Gastrocnemius medialis (tissue), 4 donors: ENCODE measurements around the gene OR52N4. TPM values are rescaled to one million over a fixed set of nuclear protein-coding genes. Genes with fewer than 3 reads are reported as not detected.
A peak's percentile ranks its signal among the peaks of the same experiment; 100 is the strongest.
"Not testable (repeated sequence)": the region's sequence is repeated elsewhere in the genome, so short reads cannot be mapped to it uniquely, and the experiment has no call there.

Experiments
- ATAC-seq, 2 donors: fragments of 150-250 bp; one replicate each; pipeline ENCODE4 v1.9.1; 2016
- DNase-seq, 2 donors: peaks; one replicate each; pipeline ENCODE4 v3.0.0-alpha.2; 2019
- H3K27ac ChIP-seq, 4 donors: fragments of 200-600 bp; sonication (generic); 1 replicate in 1 of 4; 2 replicates in 3 of 4; pipeline ENCODE4 v1.5.1; 2016 to 2018; ENCODE audit warnings: mild to moderate bottlenecking in 2 of 4, moderate library complexity in 1 of 4
- H3K27me3 ChIP-seq, 3 donors: fragments of 200-600 bp; sonication (generic) in 2 of 3; 1 replicate in 1 of 3; 2 replicates in 2 of 3; pipeline versions ENCODE4 v1.5.1 to v1.6.0; 2016 to 2019; ENCODE audit warnings: mild to moderate bottlenecking in 1 of 3, moderate library complexity in 1 of 3
- H3K36me3 ChIP-seq, 2 donors: fragments of 200-600 bp; sonication (generic) in 1 of 2; one replicate each; pipeline ENCODE4 v1.5.1; 2017 to 2018
- H3K4me1 ChIP-seq, 2 donors: fragments of 200-600 bp; sonication (generic) in 1 of 2; one replicate each; pipeline ENCODE4 v1.5.1; 2016 to 2017; ENCODE audit warnings: mild to moderate bottlenecking in 2 of 2
- H3K4me3 ChIP-seq, 4 donors: fragments of 200-600 bp; sonication (generic) in 3 of 4; 1 replicate in 1 of 4; 2 replicates in 3 of 4; pipeline ENCODE4 v1.5.1; 2016 to 2019; ENCODE audit warnings: mild to moderate bottlenecking in 2 of 4
- H3K9me3 ChIP-seq, 3 donors: fragments of 200-600 bp; sonication (generic) in 2 of 3; 1 replicate in 1 of 3; 2 replicates in 2 of 3; pipeline ENCODE4 v1.5.1; 2016 to 2019
- POLR2A ChIP-seq, 2 donors: fragments of 450-650 bp; IDR thresholded peaks; one replicate each; pipeline ENCODE4 v1.6.1; 2017; ENCODE audit warnings: antibody characterized with exemption in 2 of 2, mild to moderate bottlenecking in 2 of 2, moderate library complexity in 2 of 2
- in situ Hi-C, 4 donors: fragments of 200-750 bp; cut with MboI; loops; one replicate each; pipeline versions ENCODE4 v1.15.0 to v1.8.0; 2017; ENCODE audit warnings: low sequenced_read_pairs in 4 of 4
- intact Hi-C: fragments of 100-400 bp; cut with DNase I; formaldehyde crosslinking; loops from one replicate; pipeline ENCODE4 v1.15.1; 2023; ENCODE audit warnings: low total_unique reads
- total RNA-seq, 4 donors: library from RNA; depleted of rRNA; stranded (reverse); fragments of >200 nt; gene quantifications; one replicate each; pipeline versions ENCODE4 v1.1.0 to v1.2.3, GENCODE V29; 2016
- TF ChIP-seq, protein P1 (sequence below), 5 experiments: fragments of 450-650 bp in 3 of 5; fragments of 200-600 bp in 2 of 5; sonication (generic) in 2 of 5; IDR thresholded peaks in 4 of 5; conservative IDR thresholded peaks in 1 of 5; 1 replicate in 4 of 5; 2 replicates in 1 of 5; pipeline ENCODE4 v1.5.1; 2016 to 2019; ENCODE audit warnings: antibody characterized with exemption in 5 of 5, mild to moderate bottlenecking in 3 of 5, moderate library complexity in 3 of 5

Gene OR52N4
- not detected for total RNA-seq

- in situ Hi-C loops (no loop called here), intact Hi-C loops (no loop called here)
- H3K4me1 ChIP-seq = no peaks in the 10 kb centered on the region
- H3K4me3 ChIP-seq = no peak within 1 kb of the TSS
- ATAC-seq (no peak), DNase-seq (no peak)
- H3K36me3 ChIP-seq = no peaks in the 10 kb centered on the region
- no peaks in the 10 kb centered on the region for H3K27me3 ChIP-seq
- TF ChIP-seq POLR2A (IDR thresholded peaks at IDR 0.05) = no peak
- TF ChIP-seq, protein P1, sequence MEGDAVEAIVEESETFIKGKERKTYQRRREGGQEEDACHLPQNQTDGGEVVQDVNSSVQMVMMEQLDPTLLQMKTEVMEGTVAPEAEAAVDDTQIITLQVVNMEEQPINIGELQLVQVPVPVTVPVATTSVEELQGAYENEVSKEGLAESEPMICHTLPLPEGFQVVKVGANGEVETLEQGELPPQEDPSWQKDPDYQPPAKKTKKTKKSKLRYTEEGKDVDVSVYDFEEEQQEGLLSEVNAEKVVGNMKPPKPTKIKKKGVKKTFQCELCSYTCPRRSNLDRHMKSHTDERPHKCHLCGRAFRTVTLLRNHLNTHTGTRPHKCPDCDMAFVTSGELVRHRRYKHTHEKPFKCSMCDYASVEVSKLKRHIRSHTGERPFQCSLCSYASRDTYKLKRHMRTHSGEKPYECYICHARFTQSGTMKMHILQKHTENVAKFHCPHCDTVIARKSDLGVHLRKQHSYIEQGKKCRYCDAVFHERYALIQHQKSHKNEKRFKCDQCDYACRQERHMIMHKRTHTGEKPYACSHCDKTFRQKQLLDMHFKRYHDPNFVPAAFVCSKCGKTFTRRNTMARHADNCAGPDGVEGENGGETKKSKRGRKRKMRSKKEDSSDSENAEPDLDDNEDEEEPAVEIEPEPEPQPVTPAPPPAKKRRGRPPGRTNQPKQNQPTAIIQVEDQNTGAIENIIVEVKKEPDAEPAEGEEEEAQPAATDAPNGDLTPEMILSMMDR (IDR thresholded peaks at IDR 0.05 in 4 of 5, conservative IDR thresholded peaks at IDR 0.05 in 1 of 5) = no peak
- no peaks in the 10 kb centered on the region for H3K9me3 ChIP-seq
- no peak within 1 kb of the TSS for H3K27ac ChIP-seq
Measured at GRCh38 chr11:5753943-5754342, at the start of gene OR52N4. Gene OR52N4, plus strand, starts transcription at chr11:5754243. Its CDS starts 498 bp downstream, at chr11:5754741.

DNA sequence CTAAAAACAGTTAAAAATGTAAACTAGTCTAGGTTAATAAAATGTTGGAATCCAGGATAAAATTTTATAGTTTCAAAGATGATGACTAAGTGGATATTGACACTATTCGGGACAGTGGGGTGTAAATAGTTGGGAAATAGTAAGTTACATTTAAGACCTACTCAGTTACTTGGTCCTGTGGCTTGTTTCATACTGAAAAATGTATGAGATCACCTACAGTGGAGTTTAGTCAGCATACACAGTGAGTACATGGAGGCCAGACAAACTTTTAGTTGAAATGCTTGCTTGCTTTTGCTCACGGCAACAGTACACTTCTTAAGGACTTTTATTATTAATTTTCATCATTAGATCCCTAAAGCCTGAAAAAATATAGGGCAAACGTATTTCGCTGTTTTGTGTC, 48.4 kb upstream of the OR52N4 start:
- H3K27me3 ChIP-seq = no peaks in the 10 kb centered on the region
- H3K4me3 ChIP-seq = no peak overlapping the region
- peaks cover 0 to 12% of the 10 kb centered on the region in 2 donors for H3K36me3 ChIP-seq
- TF ChIP-seq, protein P1 (IDR thresholded peaks at IDR 0.05 in 4 of 5, conservative IDR thresholded peaks at IDR 0.05 in 1 of 5) = no peak
- TF ChIP-seq POLR2A (IDR thresholded peaks at IDR 0.05) = no peak
- H3K9me3 ChIP-seq = no peaks in the 10 kb centered on the region
- no peak overlapping the region for H3K27ac ChIP-seq
- intact Hi-C loops = no loop called here
- ATAC-seq (no peak), DNase-seq (no peak)
- in situ Hi-C loops = no loop called here
- H3K4me1 ChIP-seq = no peaks in the 10 kb centered on the region

- in situ Hi-C loops (no loop called here), intact Hi-C loops (no loop called here)
- TF ChIP-seq POLR2A (IDR thresholded peaks at IDR 0.05) = no peak
- TF ChIP-seq, protein P1 (IDR thresholded peaks at IDR 0.05 in 4 of 5, conservative IDR thresholded peaks at IDR 0.05 in 1 of 5) = peak in 1 of 5 experiments; percentile 31
- Histone ChIP-seq H3K4me1 (no peaks in the 10 kb centered on the region), H3K27me3 (no peaks in the 10 kb centered on the region), H3K9me3 (no peaks in the 10 kb centered on the region), H3K4me3 (no peak overlapping the region), H3K27ac (no peak overlapping the region), H3K36me3 (peaks cover 0 to 12% of the 10 kb centered on the region in 2 donors)
- ATAC-seq (no peak), DNase-seq (no peak)
Measured at GRCh38 chr11:5712507-5712906, 41.5 kb upstream of the OR52N4 start.

DNA sequence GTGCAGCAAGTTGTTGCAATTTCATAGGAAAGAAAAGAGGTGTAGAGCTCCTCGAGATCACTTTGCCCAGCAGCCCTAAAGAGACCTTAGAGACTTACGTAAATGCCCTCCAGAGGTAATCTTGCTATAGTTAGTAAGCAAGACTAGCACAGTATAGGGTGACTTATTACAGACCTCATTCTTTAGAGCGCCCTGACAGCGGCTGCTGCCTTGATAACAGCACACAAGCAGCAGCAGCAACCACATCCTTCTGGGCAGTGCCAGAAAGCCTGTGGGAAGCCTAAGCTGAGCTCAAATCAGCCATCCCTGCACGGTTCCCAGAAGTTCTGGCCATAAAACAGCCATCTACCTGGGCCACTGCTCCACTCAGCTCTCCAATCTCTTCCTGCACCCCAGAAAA, 40.3 kb upstream of the OR52N4 start:
- DNase-seq (no peak), ATAC-seq (no peak)
- H3K27me3 ChIP-seq = no peaks in the 10 kb centered on the region
- TF ChIP-seq, protein P1 (IDR thresholded peaks at IDR 0.05 in 4 of 5, conservative IDR thresholded peaks at IDR 0.05 in 1 of 5) = no peak
- no peak for TF ChIP-seq POLR2A (IDR thresholded peaks at IDR 0.05)
- H3K9me3 ChIP-seq = no peaks in the 10 kb centered on the region
- no peaks in the 10 kb centered on the region for H3K4me1 ChIP-seq
- H3K4me3 ChIP-seq = no peak overlapping the region
- in situ Hi-C loops (no loop called here), intact Hi-C loops (no loop called here)
- H3K27ac ChIP-seq = no peak overlapping the region
- H3K36me3 ChIP-seq = peaks cover 0 to 2% of the 10 kb centered on the region in 2 donors

GRCh38 chr11:5716518-5716917, 37.5 kb upstream of the OR52N4 start:
- H3K4me1 ChIP-seq, intact Hi-C loops, H3K4me3 ChIP-seq, H3K27ac ChIP-seq, in situ Hi-C loops, ATAC-seq, H3K27me3 ChIP-seq, H3K36me3 ChIP-seq, DNase-seq, H3K9me3 ChIP-seq: not testable (repeated sequence)
